ENCODE measurements around the gene TACC2.

Gene TACC2

DNA sequence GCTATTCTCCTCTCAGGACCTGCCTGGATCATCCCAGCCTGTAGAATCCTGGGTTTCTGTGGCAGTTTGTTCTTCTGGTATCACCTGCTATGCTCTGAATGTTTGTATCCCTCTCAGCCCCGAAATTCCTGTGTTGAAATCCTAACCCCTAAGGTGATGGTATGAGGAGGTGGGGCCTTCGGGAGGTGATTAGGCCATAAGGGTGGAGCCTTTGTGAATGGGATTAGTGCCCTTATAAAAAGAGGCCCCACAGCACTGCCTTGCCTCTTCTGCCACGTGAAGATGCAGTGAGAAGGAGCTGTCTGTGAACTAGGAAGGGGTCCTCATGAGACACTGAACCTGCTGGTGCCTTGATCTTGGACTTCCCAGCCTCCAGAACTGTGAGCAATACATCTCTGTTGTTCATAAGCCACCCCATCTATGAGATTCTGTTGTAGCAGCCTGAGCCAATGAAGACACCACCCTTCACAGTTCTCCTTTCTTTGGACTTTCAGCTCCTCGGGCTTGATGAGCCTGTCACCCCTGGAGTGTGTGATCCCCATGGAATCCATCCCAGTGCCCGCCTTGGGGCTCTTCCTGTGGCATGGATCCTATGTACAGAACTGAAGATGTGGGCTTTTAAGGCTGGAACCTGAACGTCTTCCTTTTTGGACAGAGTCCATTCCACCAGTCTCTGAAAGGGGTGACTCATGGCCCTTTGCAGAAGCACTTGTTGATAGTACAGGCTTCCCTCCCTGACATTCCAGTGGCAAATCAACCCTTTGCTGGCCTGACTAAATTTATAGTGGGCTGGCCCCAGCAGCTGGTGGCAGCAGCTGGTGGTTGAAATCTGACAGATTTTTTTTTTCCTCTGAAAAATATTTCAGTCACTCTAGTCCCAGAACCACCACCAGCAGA, 138.0 kb downstream of the TACC2 start:
- no peak for DNase-seq

GRCh38 chr10:122127943-122128342, 139.0 kb downstream of the TACC2 start:
- DNase-seq: no peak

DNA sequence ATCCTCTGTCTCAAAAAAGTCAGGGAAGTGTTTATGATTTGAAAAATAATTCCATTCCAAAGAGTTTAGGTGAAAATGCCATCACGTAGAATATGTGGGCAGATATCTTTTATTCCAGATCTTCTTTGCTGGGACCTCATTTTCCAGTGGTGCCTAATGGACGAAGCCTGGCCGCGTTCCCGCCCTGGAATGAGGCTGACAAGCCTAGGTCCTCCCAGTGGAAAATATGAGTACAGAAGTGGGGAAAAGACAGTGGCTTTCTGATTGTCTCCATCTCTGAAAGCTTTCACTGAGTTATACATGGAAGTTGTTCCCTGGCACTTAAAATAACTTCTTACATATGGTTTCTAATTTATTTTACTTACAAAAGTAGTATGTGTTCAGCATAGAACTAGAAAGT, 139.4 kb downstream of the TACC2 start:
- DNase-seq: no peak

- DNase-seq: no peak
These were observed 141.6 kb downstream of the TACC2 start for GRCh38 chr10:122130474-122131110.

GRCh38 chr10:122132331-122132755, 143.4 kb downstream of the TACC2 start:
- no peak for DNase-seq

DNA sequence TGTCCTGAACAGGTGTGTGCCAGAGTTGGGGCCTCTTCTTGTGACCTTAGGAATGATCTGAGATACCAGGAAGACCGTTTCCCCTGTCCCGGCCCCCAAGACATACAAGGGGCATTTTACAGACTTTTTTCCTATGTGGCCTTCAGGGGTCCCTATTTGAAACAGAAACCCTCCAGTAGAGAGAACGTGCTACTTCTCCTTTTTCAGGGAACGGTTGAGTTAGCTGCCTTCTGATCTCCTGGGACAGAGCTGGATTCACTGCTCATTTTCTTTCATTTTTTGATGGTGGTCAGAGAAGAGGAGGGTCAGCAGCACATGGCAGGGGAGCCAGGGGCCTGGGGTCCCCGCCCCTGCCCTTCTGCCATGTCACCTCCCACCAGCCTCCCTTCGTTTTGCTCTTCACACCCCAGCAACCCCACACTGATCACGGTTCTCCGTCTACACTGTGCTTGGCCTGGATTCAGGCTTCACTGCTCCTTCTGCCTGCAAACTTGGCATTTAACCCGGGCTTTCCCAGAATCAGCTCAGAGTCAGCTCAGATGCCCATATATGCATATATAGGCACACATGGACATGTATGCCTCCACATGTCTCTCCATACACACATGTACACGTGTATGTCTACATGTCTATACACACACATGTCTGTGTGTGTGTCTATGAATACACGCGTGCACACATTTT, 144.1 kb downstream of the TACC2 start:
- DNase-seq: no peak

- DNase-seq: no peak
These were observed 146.5 kb downstream of the TACC2 start for GRCh38 chr10:122135251-122136025.

- DNase-seq: no peak
These were observed 150.1 kb downstream of the TACC2 start for GRCh38 chr10:122138831-122139625.

DNA sequence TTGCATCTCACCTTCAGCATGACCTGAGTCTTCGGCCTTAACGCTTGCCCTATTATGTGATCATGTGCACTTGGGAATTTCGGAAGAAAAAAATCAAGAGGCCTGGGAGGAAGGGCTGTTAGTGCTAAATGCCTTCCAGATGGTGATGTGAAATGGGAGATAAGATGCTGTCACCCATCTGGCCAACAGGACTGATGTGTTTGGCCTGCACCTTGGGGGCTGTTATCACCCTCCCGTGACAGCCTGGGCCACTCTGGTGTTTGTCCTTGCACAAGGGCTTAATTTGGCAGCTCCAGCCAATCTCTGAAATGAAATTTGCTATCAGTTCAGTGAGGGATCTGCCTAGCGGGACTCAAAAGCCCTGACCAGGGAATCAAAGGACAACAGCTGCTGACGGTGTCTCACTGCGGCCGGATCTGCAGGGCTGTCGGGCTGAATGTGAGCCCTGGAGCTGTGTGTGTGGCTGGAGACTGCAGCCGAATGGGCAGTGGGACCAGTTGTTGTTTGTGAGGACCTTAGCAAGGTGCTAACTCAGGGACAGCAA, 150.7 kb downstream of the TACC2 start:
- DNase-seq: no peak

- DNase-seq: no peak
These were observed 151.5 kb downstream of the TACC2 start for GRCh38 chr10:122140461-122140902.

GRCh38 chr10:122140941-122141623, 152.1 kb downstream of the TACC2 start:
- DNase-seq: no peak

DNA sequence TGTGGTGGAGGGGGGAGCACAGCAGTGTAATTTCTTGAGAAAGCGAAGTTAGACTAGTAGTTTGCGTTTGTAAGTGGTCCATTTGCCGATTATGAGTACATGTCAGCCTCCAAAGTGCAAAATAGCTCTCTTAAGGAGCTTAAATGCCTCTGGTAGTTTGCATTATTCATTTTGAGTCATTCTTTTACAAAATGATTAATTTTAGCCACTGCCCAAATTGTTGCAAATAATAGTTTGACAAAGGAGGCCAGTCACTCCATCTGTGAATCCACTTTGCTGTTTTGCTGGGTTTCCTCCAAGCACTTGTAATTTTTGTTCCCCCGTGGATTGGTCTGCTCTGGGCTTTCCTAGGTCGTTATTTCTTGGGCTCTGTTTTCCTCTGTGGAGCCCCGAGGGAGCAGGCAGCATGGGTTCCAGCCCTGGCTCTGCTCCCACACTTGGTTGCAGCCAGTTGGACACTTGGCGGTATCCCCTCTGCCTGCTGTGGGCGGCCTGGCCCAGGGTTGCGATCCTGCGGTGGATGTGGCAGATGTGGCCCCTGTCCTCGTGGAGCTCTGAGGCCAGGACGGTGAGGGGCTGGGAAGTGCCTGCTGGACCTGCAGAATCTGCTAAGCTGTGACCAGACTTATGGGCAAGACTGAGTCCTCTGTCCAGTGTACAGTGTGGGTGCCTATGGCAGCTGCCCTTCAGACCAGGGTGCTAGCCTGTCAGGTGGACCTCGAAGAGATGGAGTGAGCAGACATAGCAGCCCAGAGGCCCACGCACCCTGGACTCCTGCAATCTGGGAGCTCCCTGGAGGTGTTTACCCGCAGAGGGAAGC, 153.1 kb downstream of the TACC2 start:
- no peak for DNase-seq

- DNase-seq: peak; percentile 6
These were observed 153.8 kb downstream of the TACC2 start for GRCh38 chr10:122142641-122143237.

GRCh38 chr10:122143238-122143841, 154.4 kb downstream of the TACC2 start:
- peak; percentile 20 for DNase-seq

DNA sequence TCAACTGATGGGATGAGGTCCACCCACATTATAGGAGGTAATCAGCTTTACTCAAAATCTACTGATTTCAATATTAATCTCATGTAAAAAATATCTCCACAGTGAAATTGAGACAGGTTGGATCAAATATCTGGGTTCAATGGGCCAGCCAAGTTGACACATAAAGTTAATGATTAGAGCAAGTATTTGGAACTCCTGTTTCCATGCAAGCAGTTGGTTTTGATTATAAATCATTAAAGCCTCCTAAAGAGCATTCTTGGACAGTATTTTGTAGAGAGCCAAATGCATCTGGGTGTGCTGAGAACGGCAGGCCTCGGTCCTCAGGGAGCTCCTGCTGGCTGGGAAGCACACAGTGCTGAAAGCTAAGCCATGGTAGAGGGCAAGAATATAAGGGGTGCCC, 155.2 kb downstream of the TACC2 start:
- DNase-seq: no peak

DNA sequence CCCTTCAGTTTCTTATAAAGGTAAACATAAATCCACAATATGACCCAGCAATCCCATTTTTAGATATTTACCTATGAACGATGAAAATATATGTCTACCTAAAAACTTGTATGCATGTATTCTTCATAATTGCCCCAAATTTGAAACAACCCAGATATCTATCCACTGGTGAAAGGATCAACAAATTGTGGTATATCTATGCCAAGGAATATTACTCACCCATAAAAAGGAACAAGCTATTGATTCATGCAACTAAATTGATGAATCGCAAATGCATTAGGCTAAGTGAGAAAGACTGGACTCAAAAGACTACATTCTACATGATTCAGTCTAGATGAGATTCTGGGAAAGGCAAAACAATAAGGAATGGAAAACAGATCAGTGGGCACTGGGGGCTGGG, 156.2 kb downstream of the TACC2 start:
- DNase-seq: no peak

GRCh38 chr10:122147663-122148062, 158.7 kb downstream of the TACC2 start:
- DNase-seq: no peak

DNA sequence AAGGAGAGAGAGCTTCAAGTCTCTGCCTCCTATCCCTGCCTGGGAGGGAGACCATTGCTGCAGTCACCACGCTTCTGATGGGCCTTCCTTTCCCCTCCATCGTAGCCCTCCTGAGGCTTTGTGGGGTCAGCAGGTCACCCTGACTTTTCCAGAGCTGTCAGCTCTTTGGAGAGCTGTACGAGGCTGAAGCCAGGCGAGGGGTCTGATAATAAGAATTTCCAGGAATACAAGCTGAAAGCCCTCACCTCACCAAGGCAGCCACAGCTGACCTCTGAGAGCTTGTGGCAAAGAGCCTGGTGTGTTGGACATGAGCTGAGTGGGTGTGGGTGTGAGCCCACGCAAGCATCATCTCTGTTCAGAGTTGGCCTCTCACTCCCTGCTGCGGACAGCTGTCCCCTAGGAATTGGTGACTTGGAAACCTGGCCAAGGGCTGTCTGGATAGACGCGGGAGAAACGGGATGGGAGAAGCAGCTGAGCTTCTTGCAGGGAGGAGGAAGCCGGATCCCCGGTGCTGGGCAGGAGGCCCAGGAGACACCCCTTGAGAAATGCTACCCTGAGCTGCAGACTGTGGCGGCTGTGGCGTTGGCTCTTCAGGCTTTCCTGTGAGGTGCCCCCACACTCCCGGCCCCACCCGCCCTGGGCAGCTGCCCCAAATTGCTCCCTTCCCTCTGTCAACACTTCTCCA, 160.1 kb downstream of the TACC2 start:
- DNase-seq: no peak

All from NCI-H345 (cell line).